ENCODE data around the gene TH.

The TH gene

DNA sequence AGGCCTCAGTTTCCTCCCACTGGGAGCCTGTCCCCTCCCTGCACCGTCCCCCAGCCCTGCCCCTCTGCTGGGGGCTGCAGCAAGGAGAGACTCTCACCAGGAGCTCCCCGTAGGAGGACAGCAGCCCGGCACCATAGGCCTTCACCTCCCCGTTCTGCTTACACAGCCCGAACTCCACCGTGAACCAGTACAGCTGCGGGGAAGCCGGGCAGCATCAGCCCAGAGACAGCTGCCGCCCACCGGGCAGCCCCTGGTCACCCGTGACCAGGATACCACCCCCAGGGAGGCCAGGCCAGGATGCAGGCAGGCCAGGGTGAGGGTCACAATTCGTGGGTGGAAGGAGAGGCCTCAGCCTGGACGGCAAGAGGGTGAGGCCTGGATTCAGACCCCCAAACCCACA, 6.0 kb downstream of the TH start:
- DNase-seq (ENCODE audit: low read depth) = no peak
- TF ChIP-seq, protein P1, sequence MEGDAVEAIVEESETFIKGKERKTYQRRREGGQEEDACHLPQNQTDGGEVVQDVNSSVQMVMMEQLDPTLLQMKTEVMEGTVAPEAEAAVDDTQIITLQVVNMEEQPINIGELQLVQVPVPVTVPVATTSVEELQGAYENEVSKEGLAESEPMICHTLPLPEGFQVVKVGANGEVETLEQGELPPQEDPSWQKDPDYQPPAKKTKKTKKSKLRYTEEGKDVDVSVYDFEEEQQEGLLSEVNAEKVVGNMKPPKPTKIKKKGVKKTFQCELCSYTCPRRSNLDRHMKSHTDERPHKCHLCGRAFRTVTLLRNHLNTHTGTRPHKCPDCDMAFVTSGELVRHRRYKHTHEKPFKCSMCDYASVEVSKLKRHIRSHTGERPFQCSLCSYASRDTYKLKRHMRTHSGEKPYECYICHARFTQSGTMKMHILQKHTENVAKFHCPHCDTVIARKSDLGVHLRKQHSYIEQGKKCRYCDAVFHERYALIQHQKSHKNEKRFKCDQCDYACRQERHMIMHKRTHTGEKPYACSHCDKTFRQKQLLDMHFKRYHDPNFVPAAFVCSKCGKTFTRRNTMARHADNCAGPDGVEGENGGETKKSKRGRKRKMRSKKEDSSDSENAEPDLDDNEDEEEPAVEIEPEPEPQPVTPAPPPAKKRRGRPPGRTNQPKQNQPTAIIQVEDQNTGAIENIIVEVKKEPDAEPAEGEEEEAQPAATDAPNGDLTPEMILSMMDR (conservative IDR thresholded peaks at IDR 0.05; ENCODE audit: control insufficient read depth, insufficient read depth, low read depth, low read length) = no peak
- no peak overlapping the region for H3K4me3 ChIP-seq (ENCODE audit: control insufficient read depth, low read depth, low read length)

DNA sequence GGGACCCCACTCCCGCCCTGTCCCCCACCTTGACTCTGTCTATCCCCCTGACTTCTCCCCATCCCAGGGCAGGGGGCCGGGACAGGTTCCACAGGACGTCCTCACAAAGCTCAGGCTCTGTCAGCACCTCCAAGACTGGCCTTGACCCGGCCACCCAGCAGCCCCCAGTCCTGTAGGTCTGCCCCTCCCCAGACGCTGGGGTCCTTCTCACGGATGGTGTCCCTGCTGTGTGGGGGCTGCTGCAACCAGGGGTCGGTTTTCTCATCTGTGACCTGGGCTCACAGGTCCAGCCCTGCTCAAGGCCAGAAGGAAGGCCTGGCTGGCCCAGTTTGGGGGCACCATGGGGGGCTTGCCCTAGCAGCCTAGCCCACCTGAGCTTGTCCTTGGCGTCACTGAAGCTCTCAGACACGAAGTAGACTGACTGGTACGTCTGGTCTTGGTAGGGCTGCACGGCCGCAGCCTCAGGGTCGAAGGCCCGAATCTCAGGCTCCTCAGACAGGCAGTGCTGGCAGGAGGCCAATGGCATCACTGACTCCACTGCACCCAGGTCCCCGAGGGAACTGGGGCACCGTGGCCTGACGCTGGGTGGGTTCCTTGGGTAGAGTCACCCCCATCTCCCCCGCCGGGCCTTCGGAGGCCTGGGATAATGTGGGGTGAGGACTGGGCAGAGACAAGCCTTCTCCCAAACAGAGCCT, 6.6 kb downstream of the TH start:
- DNase-seq (ENCODE audit: low read depth) = no peak
- no peak overlapping the region for H3K4me3 ChIP-seq (ENCODE audit: control insufficient read depth, low read depth, low read length)
- TF ChIP-seq, protein P1 (conservative IDR thresholded peaks at IDR 0.05; ENCODE audit: control insufficient read depth, insufficient read depth, low read depth, low read length) = no peak

DNA sequence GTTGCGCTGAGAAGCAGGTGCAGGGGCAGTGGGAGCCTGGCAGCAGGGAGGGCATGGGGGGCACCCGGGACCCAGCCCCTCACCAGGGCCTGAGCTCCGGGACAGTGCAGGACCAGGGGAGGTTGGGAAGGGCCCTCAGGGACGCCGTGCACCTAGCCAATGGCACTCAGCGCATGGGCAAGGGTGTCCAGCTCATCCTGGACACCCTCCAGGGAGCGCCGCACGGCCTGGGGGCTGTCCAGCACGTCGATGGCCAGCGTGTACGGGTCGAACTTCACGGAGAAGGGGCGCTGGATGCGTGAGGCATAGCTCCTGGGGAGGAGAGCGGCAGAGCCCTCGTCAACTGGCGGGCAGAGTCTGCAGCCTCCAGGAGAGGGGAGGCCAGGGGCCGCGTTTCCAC, 7.5 kb downstream of the TH start:
- TF ChIP-seq, protein P1 (conservative IDR thresholded peaks at IDR 0.05; ENCODE audit: control insufficient read depth, insufficient read depth, low read depth, low read length) = no peak
- H3K4me3 ChIP-seq (ENCODE audit: control insufficient read depth, low read depth, low read length) = no peak overlapping the region

DNA sequence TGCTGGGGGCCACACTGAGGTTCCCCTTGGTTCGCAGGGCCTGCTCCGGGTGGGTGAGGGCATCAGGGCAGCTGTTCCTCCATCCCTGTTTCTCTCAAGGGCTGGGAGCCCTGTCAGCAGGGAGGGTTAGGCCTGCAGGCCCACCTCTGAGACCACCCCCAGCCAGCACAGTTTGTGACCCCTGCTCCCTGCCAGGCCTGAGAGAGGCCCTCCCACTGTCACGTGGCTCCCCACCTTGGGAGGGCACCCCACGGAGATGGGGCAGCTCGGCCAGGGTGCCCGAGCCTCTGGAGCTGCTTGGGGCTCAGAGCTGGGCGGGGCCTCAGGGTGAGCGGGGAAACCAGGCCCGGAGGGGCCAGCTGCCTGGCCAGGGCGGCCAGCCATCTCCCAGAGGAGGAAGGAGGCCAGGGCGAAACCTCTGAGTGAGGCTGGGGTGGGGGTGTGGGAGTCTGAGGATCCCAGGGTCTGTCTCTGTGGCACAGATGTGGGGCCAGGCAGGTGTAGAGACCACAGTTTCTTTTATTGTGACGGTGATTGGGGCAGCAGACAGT, 8.1 kb downstream of the TH start:
- no peak for DNase-seq (ENCODE audit: low read depth)
- no peak overlapping the region for H3K4me3 ChIP-seq (ENCODE audit: control insufficient read depth, low read depth, low read length)
- TF ChIP-seq, protein P1 (conservative IDR thresholded peaks at IDR 0.05; ENCODE audit: control insufficient read depth, insufficient read depth, low read depth, low read length) = no peak

More for the DNA sequence above, 7.5 kb downstream of the TH start:
- DNase-seq (ENCODE audit: low read depth) = no peak

DNA sequence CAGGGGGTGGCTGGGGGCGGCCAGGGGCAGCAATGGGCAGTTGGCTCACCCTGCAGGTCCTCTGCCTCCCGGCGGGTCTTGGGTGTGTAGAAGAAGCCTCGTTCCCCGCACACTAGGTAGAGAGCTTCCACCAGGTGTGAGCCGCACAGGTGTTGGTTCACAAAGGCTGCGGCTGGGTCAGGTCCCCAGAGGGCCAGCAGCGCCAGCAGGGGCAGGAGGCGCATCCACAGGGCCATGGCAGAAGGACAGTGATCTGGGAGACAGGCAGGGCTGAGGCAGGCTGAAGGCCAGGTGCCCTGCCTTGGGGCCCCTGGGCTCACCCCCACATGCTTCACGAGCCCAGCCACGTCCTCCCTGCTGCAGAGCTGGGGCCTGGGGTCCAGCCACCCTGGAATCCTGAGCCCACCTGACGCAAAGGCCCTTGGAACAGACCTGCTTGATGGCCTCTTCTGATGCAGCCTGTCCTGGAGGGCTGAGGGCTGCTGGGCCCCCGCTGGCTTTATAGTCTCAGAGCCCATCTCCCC, 10.8 kb downstream of the TH start, which contains the start of gene INS:
TSS of gene INS (minus strand) at position 474 of the 524 bp plus-strand sequence. CDS start at position 236, 238 bp downstream.
- DNase-seq (ENCODE audit: low read depth) = no peak
- TF ChIP-seq, protein P1 (conservative IDR thresholded peaks at IDR 0.05; ENCODE audit: control insufficient read depth, insufficient read depth, low read depth, low read length) = no peak
- H3K4me3 ChIP-seq (ENCODE audit: control insufficient read depth, low read depth, low read length) = no peak within 1 kb of the TSS

DNA sequence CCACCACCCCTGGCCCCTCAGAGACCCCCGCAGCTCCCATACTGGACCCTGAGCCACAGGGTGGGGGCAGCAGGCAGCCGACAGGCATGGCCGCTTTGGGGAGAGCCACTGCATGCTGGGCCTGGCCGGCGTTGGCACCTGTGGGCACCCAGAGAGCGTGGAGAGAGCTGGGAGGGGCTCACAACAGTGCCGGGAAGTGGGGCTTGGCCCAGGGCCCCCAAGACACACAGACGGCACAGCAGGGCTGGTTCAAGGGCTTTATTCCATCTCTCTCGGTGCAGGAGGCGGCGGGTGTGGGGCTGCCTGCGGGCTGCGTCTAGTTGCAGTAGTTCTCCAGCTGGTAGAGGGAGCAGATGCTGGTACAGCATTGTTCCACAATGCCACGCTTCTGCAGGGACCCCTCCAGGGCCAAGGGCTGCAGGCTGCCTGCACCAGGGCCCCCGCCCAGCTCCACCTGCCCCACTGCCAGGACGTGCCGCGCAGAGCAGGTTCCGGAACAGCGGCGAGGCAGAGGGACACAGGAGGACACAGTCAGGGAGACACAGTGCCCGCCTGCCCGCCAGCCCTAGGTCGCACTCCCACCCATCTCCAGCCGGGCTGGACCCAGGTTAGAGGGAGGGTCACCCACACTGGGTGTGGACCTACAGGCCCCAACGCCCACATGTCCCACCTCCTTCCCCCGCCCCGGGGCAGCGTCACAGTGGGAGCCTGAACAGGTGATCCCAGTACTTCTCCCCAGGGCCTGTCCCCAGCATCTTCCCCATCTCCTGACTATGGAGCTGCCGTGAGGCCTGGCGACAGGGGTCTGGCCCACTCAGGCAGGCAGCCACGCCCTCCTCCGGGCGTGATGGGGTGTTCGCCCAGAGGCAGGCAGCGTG, 11.8 kb downstream of the TH start:
- TF ChIP-seq, protein P1 (conservative IDR thresholded peaks at IDR 0.05; ENCODE audit: control insufficient read depth, insufficient read depth, low read depth, low read length) = no peak
- no peak overlapping the region for H3K4me3 ChIP-seq (ENCODE audit: control insufficient read depth, low read depth, low read length)
- no peak for DNase-seq (ENCODE audit: low read depth)

Measured in fibroblast of mammary gland (primary cell).